ENCODE data around the gene HSF2BP.
"Not testable (repeated sequence)": the region's sequence is repeated elsewhere in the genome, so short reads cannot be mapped to it uniquely, and the experiment has no call there.

HSF2BP gene

DNA sequence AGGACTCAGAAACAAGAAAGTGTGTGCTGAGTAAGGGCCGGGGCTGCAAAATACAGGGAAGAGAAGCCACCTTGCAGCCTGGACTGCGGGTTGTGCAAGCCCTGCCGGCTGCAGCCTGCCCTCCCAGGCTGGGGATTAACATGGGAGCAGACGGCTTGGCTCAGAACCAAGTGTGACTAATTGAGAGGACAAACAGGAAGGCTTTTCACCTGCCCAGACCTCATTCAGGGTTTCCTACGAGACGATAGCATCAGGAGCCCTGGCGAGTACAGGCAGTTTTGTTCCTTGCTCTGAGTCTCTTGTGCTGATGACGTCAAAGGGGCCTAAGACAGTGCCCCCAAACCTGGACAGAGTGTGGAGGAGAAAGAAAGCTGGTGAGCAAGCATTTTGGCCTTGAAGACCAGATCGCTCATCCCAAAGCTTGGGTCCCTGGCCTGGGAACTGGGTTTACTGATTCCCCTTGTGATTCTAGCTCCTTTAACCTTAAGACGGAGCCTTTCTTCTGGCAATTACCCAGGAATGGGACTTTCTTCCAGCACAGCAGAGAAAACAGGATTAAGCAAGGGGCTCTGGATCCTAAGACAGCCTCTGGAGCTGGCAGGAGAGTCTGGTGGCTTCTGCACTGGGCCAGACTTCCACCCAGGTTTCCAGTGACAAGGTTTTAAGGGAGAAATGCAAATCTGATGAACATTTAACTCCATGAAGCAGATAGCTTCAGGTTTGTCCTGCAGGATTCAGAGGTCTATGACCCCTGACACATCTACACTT, 142.2 kb downstream of the HSF2BP start:
- no CpG with 5 or more reads among the region's 10 CpGs for WGBS (ENCODE audit: insufficient coverage)
- H3K4me3 ChIP-seq (ENCODE audit: control insufficient read depth in 1 of 7, extremely low read depth in 1 of 7, insufficient read depth in 4 of 7, low read depth in 2 of 7, low read length in 6 of 7); H3K27me3 ChIP-seq (replicated peaks in 2 of 5; ENCODE audit: control insufficient read depth in 4 of 5, insufficient read depth in 5 of 5, low read length in 4 of 5); CTCF ChIA-PET; POLR2A ChIA-PET; H3K9me3 ChIP-seq (ENCODE audit: control extremely low read depth in 1 of 5, control insufficient read depth in 4 of 5, insufficient read depth in 2 of 5, low read depth in 1 of 5, low read length in 4 of 5); H3K4me1 ChIP-seq (ENCODE audit: control extremely low read depth in 1 of 4, control insufficient read depth in 4 of 4, insufficient read depth in 4 of 4, low read length in 3 of 4); DNase-seq; H3K36me3 ChIP-seq (ENCODE audit: control insufficient read depth in 4 of 4, insufficient read depth in 4 of 4, low read length in 3 of 4); H3K27ac ChIP-seq (ENCODE audit: insufficient read depth in 1 of 2, low read depth in 1 of 2, low read length in 2 of 2, poor library complexity in 1 of 2, severe bottlenecking in 2 of 2): not testable (repeated sequence)

DNA sequence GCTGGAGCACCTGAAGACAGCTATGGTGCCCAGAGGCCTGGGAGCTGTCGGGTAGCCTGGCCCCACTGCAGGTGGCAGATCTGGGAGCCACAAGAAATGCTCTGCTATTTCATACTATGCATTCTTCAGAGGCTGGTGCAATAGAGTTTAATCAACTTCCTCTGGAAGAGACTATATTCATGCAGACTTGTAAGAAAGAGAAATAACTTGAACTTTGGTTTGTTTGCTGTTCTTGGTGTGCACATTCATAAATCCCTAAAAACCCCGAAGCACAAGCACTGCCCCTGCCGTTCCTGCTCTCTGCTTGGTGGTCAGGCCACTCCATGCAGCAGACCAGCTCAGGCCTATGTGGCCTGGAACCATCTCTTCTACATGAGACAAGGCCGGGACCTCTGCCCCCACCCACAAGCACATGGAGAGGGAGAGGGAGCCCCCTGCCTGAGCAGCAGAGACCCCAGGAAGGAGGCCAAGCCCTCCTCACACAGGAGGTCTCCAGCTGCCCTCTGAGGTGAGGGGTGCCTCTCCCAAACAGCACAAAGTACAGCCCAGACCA, 142.9 kb downstream of the HSF2BP start:
- H3K4me3 ChIP-seq (ENCODE audit: control insufficient read depth in 1 of 7, extremely low read depth in 1 of 7, insufficient read depth in 4 of 7, low read depth in 2 of 7, low read length in 6 of 7); DNase-seq; H3K36me3 ChIP-seq (ENCODE audit: control insufficient read depth in 4 of 4, insufficient read depth in 4 of 4, low read length in 3 of 4); H3K9me3 ChIP-seq (ENCODE audit: control extremely low read depth in 1 of 5, control insufficient read depth in 4 of 5, insufficient read depth in 2 of 5, low read depth in 1 of 5, low read length in 4 of 5); POLR2A ChIA-PET; CTCF ChIA-PET; H3K4me1 ChIP-seq (ENCODE audit: control extremely low read depth in 1 of 4, control insufficient read depth in 4 of 4, insufficient read depth in 4 of 4, low read length in 3 of 4); H3K27me3 ChIP-seq (replicated peaks in 2 of 5; ENCODE audit: control insufficient read depth in 4 of 5, insufficient read depth in 5 of 5, low read length in 4 of 5); H3K27ac ChIP-seq (ENCODE audit: insufficient read depth in 1 of 2, low read depth in 1 of 2, low read length in 2 of 2, poor library complexity in 1 of 2, severe bottlenecking in 2 of 2): not testable (repeated sequence)
- no CpG with 5 or more reads among the region's 4 CpGs for WGBS (ENCODE audit: insufficient coverage)

DNA sequence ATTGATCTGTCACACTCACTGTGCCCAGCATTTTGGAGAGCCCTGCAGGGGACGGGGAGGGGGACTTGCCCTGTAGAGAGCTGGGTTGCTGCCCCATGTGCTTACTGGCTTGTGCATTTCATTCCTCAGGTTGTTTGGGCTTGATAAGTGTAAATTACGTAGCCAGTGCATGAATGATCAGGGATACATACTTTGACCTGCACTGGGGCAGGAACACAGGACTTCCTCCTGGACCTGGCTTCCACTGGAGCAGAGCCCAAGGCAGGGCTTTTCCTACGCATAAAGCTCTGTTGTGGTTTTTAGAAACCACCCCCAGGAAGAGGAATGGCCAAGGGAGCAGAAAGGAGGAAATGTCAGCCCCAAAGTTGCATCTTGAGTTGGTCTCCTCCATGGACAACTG, 144.5 kb downstream of the HSF2BP start:
- DNase-seq; POLR2A ChIA-PET; H3K36me3 ChIP-seq (ENCODE audit: control insufficient read depth in 4 of 4, insufficient read depth in 4 of 4, low read length in 3 of 4); H3K4me1 ChIP-seq (ENCODE audit: control extremely low read depth in 1 of 4, control insufficient read depth in 4 of 4, insufficient read depth in 4 of 4, low read length in 3 of 4); H3K27me3 ChIP-seq (replicated peaks in 2 of 5; ENCODE audit: control insufficient read depth in 4 of 5, insufficient read depth in 5 of 5, low read length in 4 of 5); H3K4me3 ChIP-seq (ENCODE audit: control insufficient read depth in 1 of 7, extremely low read depth in 1 of 7, insufficient read depth in 4 of 7, low read depth in 2 of 7, low read length in 6 of 7); H3K9me3 ChIP-seq (ENCODE audit: control extremely low read depth in 1 of 5, control insufficient read depth in 4 of 5, insufficient read depth in 2 of 5, low read depth in 1 of 5, low read length in 4 of 5); H3K27ac ChIP-seq (ENCODE audit: insufficient read depth in 1 of 2, low read depth in 1 of 2, low read length in 2 of 2, poor library complexity in 1 of 2, severe bottlenecking in 2 of 2); CTCF ChIA-PET: not testable (repeated sequence)
- WGBS (ENCODE audit: insufficient coverage), result no CpG with 5 or more reads among the region's 3 CpGs

DNA sequence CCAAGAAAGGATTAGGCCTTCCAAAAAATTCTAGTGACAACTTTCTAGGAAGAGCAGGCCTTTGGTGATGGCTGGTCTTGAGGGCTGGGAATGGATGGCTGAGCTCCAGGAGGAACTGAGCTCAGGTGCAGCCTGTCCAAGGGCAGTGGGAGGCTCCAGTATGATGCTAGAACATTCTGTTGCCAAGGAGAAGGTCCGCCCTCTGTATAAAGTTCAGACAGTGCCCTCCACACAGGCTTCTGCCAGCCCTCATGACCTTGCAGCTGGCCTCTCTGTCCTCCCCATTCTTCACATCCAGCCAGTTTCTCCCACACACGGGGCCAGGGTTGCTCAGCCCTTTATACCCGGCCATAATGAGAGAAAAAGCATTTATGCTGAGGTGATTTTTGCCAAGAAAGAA, 146.3 kb downstream of the HSF2BP start:
- H3K36me3 ChIP-seq (ENCODE audit: control insufficient read depth in 4 of 4, insufficient read depth in 4 of 4, low read length in 3 of 4); DNase-seq; POLR2A ChIA-PET; H3K27me3 ChIP-seq (replicated peaks in 2 of 5; ENCODE audit: control insufficient read depth in 4 of 5, insufficient read depth in 5 of 5, low read length in 4 of 5); CTCF ChIA-PET; H3K9me3 ChIP-seq (ENCODE audit: control extremely low read depth in 1 of 5, control insufficient read depth in 4 of 5, insufficient read depth in 2 of 5, low read depth in 1 of 5, low read length in 4 of 5); H3K4me3 ChIP-seq (ENCODE audit: control insufficient read depth in 1 of 7, extremely low read depth in 1 of 7, insufficient read depth in 4 of 7, low read depth in 2 of 7, low read length in 6 of 7); H3K4me1 ChIP-seq (ENCODE audit: control extremely low read depth in 1 of 4, control insufficient read depth in 4 of 4, insufficient read depth in 4 of 4, low read length in 3 of 4); H3K27ac ChIP-seq (ENCODE audit: insufficient read depth in 1 of 2, low read depth in 1 of 2, low read length in 2 of 2, poor library complexity in 1 of 2, severe bottlenecking in 2 of 2): not testable (repeated sequence)
- WGBS (ENCODE audit: insufficient coverage), result no CpG with 5 or more reads among the region's 3 CpGs

DNA sequence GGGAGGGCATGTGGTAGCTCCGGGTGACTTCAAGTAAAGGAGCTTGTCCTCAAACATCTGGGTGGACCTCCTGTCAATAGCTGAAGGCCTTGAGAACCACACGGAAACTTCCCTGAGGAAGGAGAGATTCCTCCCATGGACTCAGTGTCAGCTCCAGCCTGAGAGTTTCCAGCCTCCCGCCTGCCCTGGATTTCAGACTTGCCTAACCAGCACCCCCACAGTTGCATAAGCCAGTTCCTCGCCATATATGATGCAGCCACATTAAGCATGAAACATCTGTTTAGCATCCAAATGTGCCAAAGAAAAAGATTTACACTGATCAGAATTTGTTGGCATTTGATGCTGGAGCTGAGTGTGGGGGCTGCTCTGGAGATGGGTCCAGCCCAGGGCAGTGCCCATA, 148.1 kb downstream of the HSF2BP start:
- H3K9me3 ChIP-seq (ENCODE audit: control extremely low read depth in 1 of 5, control insufficient read depth in 4 of 5, insufficient read depth in 2 of 5, low read depth in 1 of 5, low read length in 4 of 5); H3K36me3 ChIP-seq (ENCODE audit: control insufficient read depth in 4 of 4, insufficient read depth in 4 of 4, low read length in 3 of 4); DNase-seq; H3K27ac ChIP-seq (ENCODE audit: insufficient read depth in 1 of 2, low read depth in 1 of 2, low read length in 2 of 2, poor library complexity in 1 of 2, severe bottlenecking in 2 of 2); POLR2A ChIA-PET; H3K27me3 ChIP-seq (replicated peaks in 2 of 5; ENCODE audit: control insufficient read depth in 4 of 5, insufficient read depth in 5 of 5, low read length in 4 of 5); H3K4me1 ChIP-seq (ENCODE audit: control extremely low read depth in 1 of 4, control insufficient read depth in 4 of 4, insufficient read depth in 4 of 4, low read length in 3 of 4); CTCF ChIA-PET; H3K4me3 ChIP-seq (ENCODE audit: control insufficient read depth in 1 of 7, extremely low read depth in 1 of 7, insufficient read depth in 4 of 7, low read depth in 2 of 7, low read length in 6 of 7): not testable (repeated sequence)
- no CpG with 5 or more reads among the region's 4 CpGs for whole genome bisulfite sequencing (ENCODE audit: insufficient coverage)

DNA sequence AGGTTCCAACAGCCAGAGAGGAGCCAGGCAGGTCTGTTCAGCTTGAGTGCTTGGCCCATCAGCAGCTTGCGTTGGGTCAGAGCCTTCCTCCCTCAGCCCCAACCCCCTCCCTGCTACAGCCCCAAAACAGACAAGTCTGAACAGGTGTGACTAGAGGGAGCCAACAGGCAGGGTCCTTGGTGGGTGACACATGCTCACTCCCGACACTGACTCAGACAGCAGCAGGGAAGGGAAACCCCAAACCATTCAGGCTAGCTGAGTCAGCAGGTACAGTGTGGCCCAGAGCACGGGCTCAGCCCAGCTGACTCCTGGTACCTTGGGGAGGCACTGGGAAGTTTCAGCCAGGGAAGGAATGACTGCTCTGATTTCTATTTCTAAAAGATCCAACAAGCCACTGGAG, 148.6 kb downstream of the HSF2BP start:
- H3K27me3 ChIP-seq (replicated peaks in 2 of 5; ENCODE audit: control insufficient read depth in 4 of 5, insufficient read depth in 5 of 5, low read length in 4 of 5); H3K4me1 ChIP-seq (ENCODE audit: control extremely low read depth in 1 of 4, control insufficient read depth in 4 of 4, insufficient read depth in 4 of 4, low read length in 3 of 4); H3K36me3 ChIP-seq (ENCODE audit: control insufficient read depth in 4 of 4, insufficient read depth in 4 of 4, low read length in 3 of 4); H3K9me3 ChIP-seq (ENCODE audit: control extremely low read depth in 1 of 5, control insufficient read depth in 4 of 5, insufficient read depth in 2 of 5, low read depth in 1 of 5, low read length in 4 of 5); POLR2A ChIA-PET; H3K4me3 ChIP-seq (ENCODE audit: control insufficient read depth in 1 of 7, extremely low read depth in 1 of 7, insufficient read depth in 4 of 7, low read depth in 2 of 7, low read length in 6 of 7); H3K27ac ChIP-seq (ENCODE audit: insufficient read depth in 1 of 2, low read depth in 1 of 2, low read length in 2 of 2, poor library complexity in 1 of 2, severe bottlenecking in 2 of 2); DNase-seq; CTCF ChIA-PET: not testable (repeated sequence)
- WGBS (ENCODE audit: insufficient coverage), result no CpG with 5 or more reads among the region's 3 CpGs

DNA sequence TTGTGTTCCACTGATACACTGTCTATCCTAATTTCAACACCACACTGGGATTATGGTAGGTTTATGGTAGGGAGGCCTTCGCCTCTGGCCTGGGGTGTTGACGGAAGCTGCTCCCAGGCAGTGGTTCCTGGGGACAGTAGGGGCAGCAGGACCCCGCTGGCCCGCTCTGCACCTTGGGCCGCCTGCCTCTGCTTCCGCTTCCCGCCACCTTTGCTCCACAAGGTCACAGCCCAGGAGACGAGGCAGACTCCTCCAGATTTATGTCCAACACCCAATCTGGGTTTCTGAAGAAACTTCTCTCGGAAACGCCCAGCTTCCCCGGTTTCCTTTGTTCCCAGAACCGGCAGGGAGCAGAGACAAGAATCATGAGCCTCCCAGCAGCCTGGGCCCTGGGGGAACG, 155.4 kb downstream of the HSF2BP start:
- no CpG with 5 or more reads among the region's 13 CpGs for WGBS (ENCODE audit: insufficient coverage)
- H3K36me3 ChIP-seq (ENCODE audit: control insufficient read depth in 4 of 4, insufficient read depth in 4 of 4, low read length in 3 of 4); POLR2A ChIA-PET; H3K9me3 ChIP-seq (ENCODE audit: control extremely low read depth in 1 of 5, control insufficient read depth in 4 of 5, insufficient read depth in 2 of 5, low read depth in 1 of 5, low read length in 4 of 5); H3K27ac ChIP-seq (ENCODE audit: insufficient read depth in 1 of 2, low read depth in 1 of 2, low read length in 2 of 2, poor library complexity in 1 of 2, severe bottlenecking in 2 of 2); H3K4me1 ChIP-seq (ENCODE audit: control extremely low read depth in 1 of 4, control insufficient read depth in 4 of 4, insufficient read depth in 4 of 4, low read length in 3 of 4); H3K4me3 ChIP-seq (ENCODE audit: control insufficient read depth in 1 of 7, extremely low read depth in 1 of 7, insufficient read depth in 4 of 7, low read depth in 2 of 7, low read length in 6 of 7); H3K27me3 ChIP-seq (replicated peaks in 2 of 5; ENCODE audit: control insufficient read depth in 4 of 5, insufficient read depth in 5 of 5, low read length in 4 of 5); CTCF ChIA-PET; DNase-seq: not testable (repeated sequence)
